Measurements from ENCODE around the gene PPIP5K1.

DNA sequence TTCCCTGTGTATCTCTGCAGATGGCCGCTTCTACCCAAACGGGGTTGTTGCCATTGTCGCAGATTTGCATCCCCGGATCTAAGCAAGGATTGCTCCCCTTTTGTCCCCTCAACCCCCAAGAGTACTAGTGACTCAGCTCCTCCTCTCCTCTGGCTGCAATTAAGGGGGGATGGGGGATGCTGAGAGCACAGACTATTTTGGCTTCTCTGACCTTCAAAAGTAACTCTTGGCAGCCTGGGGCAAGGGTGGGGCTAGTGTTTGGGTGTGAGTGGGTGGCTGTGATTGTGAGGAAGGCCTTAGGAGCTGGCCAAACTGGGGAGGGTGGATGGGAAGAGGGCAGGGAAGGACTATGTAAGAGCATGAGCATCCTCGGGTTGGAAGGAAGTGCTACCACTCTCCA lies 73.8 kb downstream of the PPIP5K1 start:
- TF ChIP-seq ZNF565 (CRISPR knock-in tag; conservative IDR thresholded peaks at IDR 0.05; ENCODE audit: low read depth), result no peak
- no peak for TF ChIP-seq ISL1 (CRISPR knock-in tag; IDR thresholded peaks at IDR 0.05)
- no peak for TF ChIP-seq TCF4 (CRISPR knock-in tag; IDR thresholded peaks at IDR 0.05; ENCODE audit: borderline replicate concordance)
- no peak for TF ChIP-seq ARNTL (CRISPR knock-in tag; IDR thresholded peaks at IDR 0.05; ENCODE audit: borderline replicate concordance, low read depth)
- TF ChIP-seq RARB (CRISPR knock-in tag; IDR thresholded peaks at IDR 0.05), result no peak
- no peak for TF ChIP-seq ZFP3 (CRISPR knock-in tag; IDR thresholded peaks at IDR 0.05)
- TF ChIP-seq CSDC2 (CRISPR knock-in tag; IDR thresholded peaks at IDR 0.05), result no peak
- TF ChIP-seq PPARA (CRISPR knock-in tag; IDR thresholded peaks at IDR 0.05; ENCODE audit: borderline replicate concordance), result no peak
- TF ChIP-seq GLIS3 (CRISPR knock-in tag; IDR thresholded peaks at IDR 0.05), result no peak
- no peak for TF ChIP-seq ZFP30 (CRISPR knock-in tag; IDR thresholded peaks at IDR 0.05)
- TF ChIP-seq, protein P1, sequence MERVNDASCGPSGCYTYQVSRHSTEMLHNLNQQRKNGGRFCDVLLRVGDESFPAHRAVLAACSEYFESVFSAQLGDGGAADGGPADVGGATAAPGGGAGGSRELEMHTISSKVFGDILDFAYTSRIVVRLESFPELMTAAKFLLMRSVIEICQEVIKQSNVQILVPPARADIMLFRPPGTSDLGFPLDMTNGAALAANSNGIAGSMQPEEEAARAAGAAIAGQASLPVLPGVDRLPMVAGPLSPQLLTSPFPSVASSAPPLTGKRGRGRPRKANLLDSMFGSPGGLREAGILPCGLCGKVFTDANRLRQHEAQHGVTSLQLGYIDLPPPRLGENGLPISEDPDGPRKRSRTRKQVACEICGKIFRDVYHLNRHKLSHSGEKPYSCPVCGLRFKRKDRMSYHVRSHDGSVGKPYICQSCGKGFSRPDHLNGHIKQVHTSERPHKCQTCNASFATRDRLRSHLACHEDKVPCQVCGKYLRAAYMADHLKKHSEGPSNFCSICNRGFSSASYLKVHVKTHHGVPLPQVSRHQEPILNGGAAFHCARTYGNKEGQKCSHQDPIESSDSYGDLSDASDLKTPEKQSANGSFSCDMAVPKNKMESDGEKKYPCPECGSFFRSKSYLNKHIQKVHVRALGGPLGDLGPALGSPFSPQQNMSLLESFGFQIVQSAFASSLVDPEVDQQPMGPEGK (CRISPR knock-in tag; IDR thresholded peaks at IDR 0.05; ENCODE audit: borderline replicate concordance), result no peak
